Caki2 (cell line): Measurements from ENCODE around the gene TMEM54. TPM values are rescaled to one million over a fixed set of nuclear protein-coding genes. Genes with fewer than 3 reads are reported as not detected.
A peak's percentile ranks its signal among the peaks of the same experiment; 100 is the strongest.

ENCODE experiments used
- DNase-seq: peaks from one replicate; pipeline ENCODE4 v3.0.0-alpha.2; 2015; ENCODE audit warnings: low read depth
- in situ Hi-C: cut with HindIII; loops from 2 replicates; pipeline ENCODE4 v1.10.0; 2016; ENCODE audit warnings: low sequenced_read_pairs, low pct_unique_long_range_greater_than_20kb, mixed read lengths
- total RNA-seq: library from RNA; depleted of rRNA; stranded (reverse); fragments of >200 nt; shearing (Covaris generic); gene quantifications from 2 replicates; pipeline ENCODE4 v1.2.3, GENCODE V29; 2014; ENCODE audit warnings: low replicate concordance; rRNA removed

TMEM54 gene
- total RNA-seq, result 165 and 188 TPM in 2 replicates

- in situ Hi-C loops, result no loop called here
- DNase-seq, result no peak
These were observed at the start of gene TMEM54 for GRCh38 chr1:32900956-32901822. TSS of gene TMEM54 (minus strand) at chr1:32901389. CDS start at chr1:32901238, 151 bp downstream.

GRCh38 chr1:32949519-32949918 is 48.3 kb upstream of the TMEM54 start:
- in situ Hi-C loops, result no loop called here
- DNase-seq, result no peak

GRCh38 chr1:32948905-32949304 is 47.7 kb upstream of the TMEM54 start:
- peak; percentile 86 for DNase-seq
- in situ Hi-C loops, result no loop called here

- in situ Hi-C loops, result no loop called here
- no peak for DNase-seq
These were observed 47.2 kb upstream of the TMEM54 start for GRCh38 chr1:32948390-32948722.

GRCh38 chr1:32947669-32948389 is 46.6 kb upstream of the TMEM54 start:
- DNase-seq, result no peak
- in situ Hi-C loops, result no loop called here

GRCh38 chr1:32946413-32946812 is 45.2 kb upstream of the TMEM54 start:
- in situ Hi-C loops, result no loop called here
- no peak for DNase-seq

GRCh38 chr1:32944180-32944579 is 43.0 kb upstream of the TMEM54 start:
- in situ Hi-C loops, result no loop called here
- DNase-seq, result no peak

GRCh38 chr1:32939655-32940371 is 38.6 kb upstream of the TMEM54 start:
- no peak for DNase-seq
- in situ Hi-C loops, result no loop called here

GRCh38 chr1:32937061-32937460 is 35.9 kb upstream of the TMEM54 start:
- in situ Hi-C loops, result no loop called here
- no peak for DNase-seq

GRCh38 chr1:32934535-32934934 is 33.3 kb upstream of the TMEM54 start:
- DNase-seq, result no peak
- in situ Hi-C loops, result no loop called here

GRCh38 chr1:32933742-32934322 is 32.6 kb upstream of the TMEM54 start:
- peak; percentile 85 for DNase-seq
- in situ Hi-C loops, result no loop called here

- DNase-seq, result no peak
- in situ Hi-C loops, result no loop called here
These were observed 30.6 kb upstream of the TMEM54 start for GRCh38 chr1:32931760-32932159.

- in situ Hi-C loops, result no loop called here
- DNase-seq, result no peak
These were observed 28.2 kb upstream of the TMEM54 start for GRCh38 chr1:32929366-32929765.

- in situ Hi-C loops, result no loop called here
- no peak for DNase-seq
These were observed 27.5 kb upstream of the TMEM54 start for GRCh38 chr1:32928715-32929114.

- no peak for DNase-seq
- in situ Hi-C loops, result no loop called here
These were observed 27.1 kb upstream of the TMEM54 start for GRCh38 chr1:32928285-32928684.

- no peak for DNase-seq
- in situ Hi-C loops, result no loop called here
These were observed 26.3 kb upstream of the TMEM54 start for GRCh38 chr1:32927441-32927840.

- in situ Hi-C loops, result no loop called here
- no peak for DNase-seq
These were observed 25.4 kb upstream of the TMEM54 start for GRCh38 chr1:32926562-32926961.

- DNase-seq, result no peak
- in situ Hi-C loops, result no loop called here
These were observed 24.4 kb upstream of the TMEM54 start for GRCh38 chr1:32925403-32926162.
